CD4-positive, alpha-beta T cell treated with Interleukin-17A for 1 hour (primary cell): Measurements from ENCODE around the gene FHIT.
A peak's percentile ranks its signal among the peaks of the same experiment; 100 is the strongest.

Experiments used
- DNase-seq: peaks from one replicate; pipeline ENCODE4 v3.0.0-alpha.2; 2020

The FHIT gene

GRCh38 chr3:60136601-60137000, 1114.7 kb downstream of the FHIT start:
- DNase-seq = no peak

DNA sequence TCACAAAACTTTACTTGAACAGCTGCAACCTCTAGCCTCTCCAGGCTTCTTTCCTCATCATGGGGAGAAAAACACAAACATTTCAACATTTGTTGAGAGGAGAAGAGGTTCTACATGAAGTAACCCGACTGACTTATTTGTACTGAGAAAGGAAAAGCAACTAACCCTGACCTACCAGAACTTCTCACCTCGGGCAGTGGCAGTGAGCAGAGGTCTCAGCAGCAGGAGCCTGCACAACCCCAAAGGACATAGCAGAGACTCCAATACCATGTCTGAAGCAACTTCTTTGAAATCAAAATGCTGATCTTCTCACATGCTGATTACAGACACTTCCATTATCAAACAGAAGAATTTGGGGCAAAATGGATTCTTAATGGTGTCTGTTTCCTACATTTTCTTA, 1115.8 kb downstream of the FHIT start:
- no peak for DNase-seq

- no peak for DNase-seq
Measured at GRCh38 chr3:60133269-60134162, 1117.7 kb downstream of the FHIT start.

GRCh38 chr3:60131618-60132017, 1119.6 kb downstream of the FHIT start:
- no peak for DNase-seq

- no peak for DNase-seq
Measured at GRCh38 chr3:60126511-60127304, 1124.5 kb downstream of the FHIT start.

- no peak for DNase-seq
Measured at GRCh38 chr3:60125686-60126085, 1125.6 kb downstream of the FHIT start.

DNA sequence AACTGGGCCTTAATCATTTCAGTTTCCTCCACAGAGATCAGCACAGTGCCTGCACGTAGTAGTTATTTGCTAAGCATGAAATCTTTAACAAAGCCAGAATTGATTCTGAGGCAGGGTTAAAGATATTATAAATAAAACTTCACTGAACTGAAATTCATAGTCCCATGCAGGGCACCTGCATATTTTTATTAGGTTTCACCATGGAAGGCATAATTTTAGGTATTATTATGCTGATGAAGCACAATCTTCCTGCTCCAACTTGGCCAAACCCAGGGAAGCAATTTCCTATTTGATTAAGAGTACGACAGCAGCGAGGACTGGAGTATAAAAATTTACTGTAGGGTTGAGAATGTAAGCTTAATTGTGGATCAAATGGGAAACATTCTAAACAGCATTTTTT, 1131.0 kb downstream of the FHIT start:
- DNase-seq = no peak

DNA sequence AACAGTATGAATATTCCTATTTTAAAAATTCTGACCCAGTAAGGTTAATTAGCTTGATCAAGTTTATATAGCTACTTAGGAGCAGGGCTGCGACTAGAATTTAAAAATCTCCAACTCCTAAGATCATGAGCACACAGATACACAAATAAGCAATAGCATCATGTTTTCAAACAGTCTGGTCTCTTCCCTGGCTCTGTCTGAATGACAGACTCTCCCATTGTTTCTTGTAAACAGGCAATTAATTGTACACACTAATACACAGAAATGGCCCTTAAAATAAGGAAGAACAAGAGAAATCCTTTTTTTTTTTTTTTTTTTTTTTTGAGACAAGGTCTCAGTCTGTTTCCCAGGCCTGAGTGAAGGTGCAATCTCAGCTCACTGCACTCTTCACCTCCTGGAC, 1137.1 kb downstream of the FHIT start:
- DNase-seq = no peak

DNA sequence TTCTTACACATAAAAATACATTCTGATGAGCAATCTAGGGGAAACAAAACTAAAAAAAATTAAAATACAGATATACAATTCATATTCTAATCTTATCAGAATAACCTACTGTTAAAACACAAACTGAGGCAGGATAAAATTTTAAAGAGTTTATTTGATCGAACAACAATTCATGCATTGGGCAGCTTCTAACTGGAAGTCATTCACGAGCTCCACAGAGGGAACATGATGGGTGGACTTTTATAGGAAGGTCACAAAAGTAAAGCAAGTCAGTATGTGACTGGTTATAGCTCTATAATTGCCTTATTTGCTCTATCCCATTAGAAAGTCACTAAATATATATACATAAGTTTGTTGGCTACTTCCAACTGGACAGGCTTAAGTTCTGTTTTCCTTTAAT, 1144.0 kb downstream of the FHIT start:
- no peak for DNase-seq

DNA sequence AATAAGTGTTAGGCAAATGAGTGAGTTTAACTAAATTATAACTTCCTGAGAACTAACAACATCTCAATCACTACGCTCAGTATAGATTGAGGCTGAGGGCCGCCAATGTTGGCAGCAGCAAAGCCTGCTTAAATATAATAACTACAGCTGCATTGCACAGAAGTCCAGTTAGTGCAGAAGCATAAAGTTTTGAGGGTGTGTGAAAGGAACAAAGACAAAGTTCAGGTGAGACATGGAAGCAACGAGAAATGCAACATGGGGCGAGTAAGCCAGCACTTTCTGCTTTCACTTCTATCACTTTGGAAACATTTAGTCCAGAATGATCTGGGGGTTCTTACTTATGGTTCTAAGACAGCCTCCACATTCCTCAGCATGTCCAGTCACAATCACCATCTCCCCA, 1149.1 kb downstream of the FHIT start:
- DNase-seq = no peak

DNA sequence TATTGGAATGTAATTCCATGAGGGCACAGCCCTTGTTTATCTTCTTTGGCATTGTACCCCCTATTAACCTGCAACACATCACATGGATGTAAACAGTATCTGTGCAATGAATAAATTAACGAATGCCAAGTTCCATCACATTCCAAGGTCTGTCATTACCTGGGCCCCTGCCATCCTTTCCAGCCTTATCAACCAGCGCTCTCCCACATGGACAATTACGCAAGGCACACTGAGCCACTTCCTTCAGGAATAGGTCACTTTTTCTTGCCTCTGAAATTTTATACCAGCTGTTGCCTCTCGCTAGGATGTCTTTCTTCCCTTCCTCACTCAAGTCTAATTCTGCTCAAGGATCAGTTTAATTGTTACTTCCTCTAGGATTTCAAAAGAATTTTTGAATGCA, 1149.6 kb downstream of the FHIT start:
- DNase-seq = no peak

- no peak for DNase-seq
Measured at GRCh38 chr3:60096403-60096802, 1154.8 kb downstream of the FHIT start.

DNA sequence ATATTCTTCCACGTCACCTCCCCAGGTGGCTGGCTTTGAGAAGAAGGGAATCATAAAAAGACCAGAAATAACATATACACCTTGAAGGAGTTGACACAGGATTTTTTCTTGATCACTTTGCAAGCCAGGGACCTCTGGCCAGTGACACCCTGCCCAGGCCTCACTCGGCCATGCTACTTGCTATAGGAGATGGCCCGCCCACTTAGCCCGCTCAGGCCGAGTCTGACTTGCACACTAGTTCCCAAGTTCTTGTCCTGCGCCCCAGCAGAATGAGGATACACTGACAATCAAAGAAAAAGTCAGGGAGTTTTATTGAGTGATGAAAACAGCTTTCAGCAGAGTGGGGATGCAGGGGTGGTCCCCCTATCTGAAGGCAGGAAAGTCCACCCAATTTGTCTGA, 1155.3 kb downstream of the FHIT start:
- no peak for DNase-seq

DNA sequence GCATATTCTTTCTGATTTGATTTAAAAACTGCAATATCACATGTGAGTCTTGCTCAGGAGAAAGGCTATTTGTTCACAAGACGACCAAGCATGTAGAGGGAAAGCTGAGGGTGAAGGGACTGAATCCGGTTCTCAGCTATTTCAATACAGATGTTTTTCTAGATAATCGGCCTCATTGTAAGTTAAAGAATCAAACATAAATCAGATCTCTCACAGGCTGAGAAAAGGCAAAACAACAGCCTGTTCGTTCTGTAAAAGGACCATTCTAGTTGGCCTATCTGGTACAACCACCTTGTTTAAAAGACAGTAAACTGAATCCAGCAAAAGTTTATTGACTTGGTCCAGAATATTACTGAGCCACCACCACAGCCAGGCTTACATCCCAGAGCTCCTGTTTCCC, 1155.7 kb downstream of the FHIT start:
- no peak for DNase-seq

DNA sequence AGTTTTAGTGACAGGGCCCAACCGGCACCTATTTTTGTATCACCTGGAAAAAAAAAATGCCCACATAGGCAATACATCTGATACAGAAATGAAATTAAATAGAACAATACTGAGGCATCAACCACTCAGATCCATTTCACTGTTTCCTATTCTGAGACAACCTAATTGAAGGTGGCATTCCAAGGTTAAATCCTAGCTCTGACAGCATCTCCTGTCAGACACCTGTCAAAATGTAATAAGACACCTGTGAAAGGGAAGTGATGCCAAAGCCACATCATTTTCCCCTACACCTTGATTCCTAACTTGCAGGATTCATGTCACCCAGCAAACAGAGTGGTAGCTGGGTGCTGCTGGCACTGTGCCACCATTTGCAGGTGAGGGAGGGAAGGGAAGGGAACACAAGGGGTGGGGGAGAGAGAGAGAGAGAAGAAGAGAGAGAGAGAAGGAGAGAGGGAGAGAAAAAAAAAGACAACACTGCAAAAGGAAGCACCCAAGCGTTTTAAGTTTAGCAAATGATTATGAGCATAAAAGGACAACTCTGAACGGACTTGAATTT, 1156.8 kb downstream of the FHIT start:
- DNase-seq = no peak

- DNase-seq = no peak
Measured at GRCh38 chr3:60090548-60090947, 1160.7 kb downstream of the FHIT start.

- DNase-seq = no peak
Measured at GRCh38 chr3:60086811-60087210, 1164.4 kb downstream of the FHIT start.

DNA sequence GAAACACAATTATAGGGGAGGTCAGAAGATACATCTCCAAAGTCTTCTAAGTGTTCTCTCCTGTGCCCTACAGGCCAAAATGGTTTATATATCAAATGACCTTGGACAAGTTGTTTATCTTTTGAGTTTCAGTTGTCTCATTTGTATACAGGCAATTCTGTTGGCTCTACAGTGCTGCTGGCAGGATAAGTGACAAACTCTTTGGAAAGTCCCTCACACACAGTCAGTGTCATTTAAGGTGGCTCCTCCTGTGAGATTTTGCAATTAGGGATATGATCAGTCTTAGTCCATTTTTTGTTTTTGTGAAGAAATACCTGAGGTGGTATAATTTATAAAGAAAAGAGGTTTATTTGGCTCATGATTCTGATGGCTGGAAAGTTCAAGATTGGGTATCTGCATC, 1165.6 kb downstream of the FHIT start:
- no peak for DNase-seq

DNA sequence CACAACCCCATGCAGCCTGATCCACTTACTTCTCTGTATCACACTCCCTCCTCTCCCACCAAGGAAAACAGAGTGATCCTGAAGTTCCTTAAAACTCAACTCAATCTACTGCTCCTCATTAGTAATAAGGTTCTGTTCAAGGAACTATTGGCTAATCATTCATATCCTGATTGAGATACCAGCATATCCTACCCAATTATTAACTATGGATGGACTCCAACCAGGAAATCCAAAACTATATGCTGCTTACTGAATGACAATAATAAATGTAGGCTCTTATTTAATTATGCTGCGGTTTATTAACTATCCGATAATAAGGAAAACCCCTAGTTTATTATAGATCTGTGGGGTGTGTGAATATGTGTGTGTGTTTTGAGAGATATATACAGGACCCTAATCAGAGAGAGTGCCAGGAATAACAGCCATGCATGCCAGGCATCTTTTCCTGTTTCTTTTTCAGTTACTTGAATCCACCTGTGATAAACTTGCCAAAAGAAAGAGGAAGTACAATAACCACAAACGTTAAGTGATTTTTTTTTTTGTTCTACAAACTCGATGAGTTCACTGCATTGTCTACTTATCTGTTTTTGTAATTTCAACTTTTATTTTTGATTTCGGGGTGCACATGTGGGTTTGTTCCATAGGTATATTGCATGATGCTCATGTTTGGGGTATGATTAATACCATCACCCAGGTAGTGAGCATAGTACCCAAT, 1169.7 kb downstream of the FHIT start:
- peak; percentile 35 for DNase-seq

- no peak for DNase-seq
Measured at GRCh38 chr3:60080648-60081047, 1170.6 kb downstream of the FHIT start.

- DNase-seq = peak; percentile 51
Measured at GRCh38 chr3:60079076-60079475, 1172.2 kb downstream of the FHIT start.

DNA sequence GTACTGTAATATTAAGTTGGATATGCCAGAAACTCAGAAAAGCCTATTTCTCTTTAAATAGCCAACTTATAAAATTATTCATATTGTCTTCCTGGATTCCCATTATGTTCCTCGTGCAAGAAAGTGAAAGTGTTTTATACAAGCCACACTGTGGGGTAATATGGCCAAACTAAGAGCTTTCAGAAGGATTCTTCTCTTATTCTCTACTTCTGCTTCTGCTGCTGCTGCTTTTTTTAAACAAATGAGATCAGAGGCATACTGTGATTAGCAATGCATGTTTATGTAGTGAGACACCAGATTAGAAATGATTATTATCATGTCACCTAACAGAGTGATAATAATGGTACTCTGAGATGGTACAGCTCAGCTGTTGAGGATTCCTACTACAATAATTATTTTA, 1174.9 kb downstream of the FHIT start:
- no peak for DNase-seq

DNA sequence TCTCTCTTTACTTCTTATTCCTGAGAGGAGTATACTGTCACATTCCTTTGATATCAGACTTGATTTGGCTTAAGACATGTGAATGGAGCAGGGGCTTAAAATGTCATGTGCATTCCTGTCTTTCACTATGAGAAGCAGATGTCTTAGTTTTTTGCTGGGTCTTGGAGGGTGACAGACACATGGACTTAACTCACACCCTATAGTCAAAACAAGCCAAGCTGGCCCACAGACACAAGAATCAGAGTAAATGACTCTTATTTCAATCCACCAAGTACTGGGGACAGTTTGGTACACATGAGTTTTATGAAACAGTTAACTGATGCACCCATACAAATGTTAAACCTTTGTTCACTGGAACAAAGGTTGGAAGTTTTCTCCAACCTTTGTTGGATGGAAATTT, 1177.3 kb downstream of the FHIT start:
- no peak for DNase-seq
